Occipital lobe (tissue), 2 donors: ENCODE data around the gene NOS1. TPM values are rescaled to one million over a fixed set of nuclear protein-coding genes. Genes with fewer than 3 reads are reported as not detected.

ENCODE experiments used
- DNase-seq: peaks from one replicate; lab custom pipeline; 2025; lab: John Stamatoyannopoulos, UW
- total RNA-seq: library from RNA; depleted of rRNA; stranded (reverse); fragments of >200 nt; gene quantifications from one replicate; pipeline ENCODE4 v1.2.3, GENCODE V29; 2014

NOS1 gene
- total RNA-seq, 1 donor from 2014 or later = 1.2 TPM

DNA sequence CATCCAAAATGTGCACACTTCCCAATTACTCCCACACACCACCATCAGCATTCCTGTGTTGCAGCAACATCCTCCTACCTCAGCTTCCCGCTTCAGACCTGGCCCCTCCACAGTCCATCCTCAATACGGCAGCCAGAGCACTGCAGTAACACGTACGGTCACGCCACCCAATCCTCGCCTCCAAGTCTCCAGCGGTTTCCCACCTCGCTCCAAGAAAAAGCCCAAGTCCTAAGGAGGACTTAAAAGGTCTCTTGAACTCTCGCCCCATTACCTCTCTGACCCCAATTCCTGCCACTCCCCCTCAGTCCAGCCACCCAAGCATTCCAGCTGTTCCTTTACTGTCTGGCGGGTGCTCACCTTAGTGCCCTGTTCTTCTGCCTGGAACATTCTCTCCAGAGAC, 183.1 kb downstream of the NOS1 start:
- no peak for DNase-seq

DNA sequence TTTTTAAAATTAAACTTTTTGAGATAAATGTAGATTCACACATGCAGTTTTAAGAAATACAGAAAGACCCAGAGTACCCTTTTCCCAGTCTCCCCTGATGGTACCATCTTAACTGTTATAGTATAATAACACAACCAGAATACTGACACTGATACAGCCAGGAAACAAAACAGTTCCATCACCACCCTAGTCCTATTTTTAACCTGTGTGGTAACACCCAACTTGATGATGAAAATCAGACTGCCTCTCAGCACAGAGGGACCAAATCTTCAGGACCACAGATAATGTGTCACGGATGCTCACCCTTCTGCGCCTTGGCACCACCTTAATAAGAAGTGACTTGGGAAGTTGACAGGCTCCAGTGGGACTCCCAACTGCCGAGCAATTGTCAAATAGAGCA, 189.3 kb downstream of the NOS1 start:
- no peak for DNase-seq

DNA sequence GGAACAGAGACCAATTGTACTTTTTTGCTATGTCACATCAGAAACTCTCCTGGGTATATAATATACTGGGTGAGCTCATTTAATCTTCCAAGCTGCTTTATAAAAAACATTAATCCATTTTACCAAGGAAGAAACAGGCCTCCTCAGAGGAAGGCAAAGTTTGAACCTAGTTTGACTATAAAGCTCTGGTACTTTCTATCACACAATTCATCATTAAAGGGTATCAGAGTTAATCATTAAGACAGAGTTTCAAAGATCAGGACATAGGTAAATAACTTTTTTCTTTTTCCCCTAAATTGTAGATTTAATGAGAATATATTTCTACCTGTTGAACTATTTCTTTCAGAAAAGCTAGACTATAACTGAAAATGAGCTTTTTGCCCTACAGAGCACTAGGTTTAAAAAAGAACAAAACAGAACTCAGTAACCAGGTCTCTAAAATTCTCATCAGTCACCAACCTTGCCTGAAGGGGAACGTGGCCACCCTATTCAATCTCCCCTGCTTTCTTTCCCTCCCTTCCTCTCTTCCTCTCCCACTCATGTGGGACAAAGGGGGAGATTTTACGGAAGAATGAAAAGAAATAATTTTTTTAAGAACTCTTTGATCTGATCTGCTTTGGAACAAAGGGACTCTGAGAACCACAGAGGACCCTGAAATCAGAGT, 189.8 kb downstream of the NOS1 start:
- DNase-seq = no peak

DNA sequence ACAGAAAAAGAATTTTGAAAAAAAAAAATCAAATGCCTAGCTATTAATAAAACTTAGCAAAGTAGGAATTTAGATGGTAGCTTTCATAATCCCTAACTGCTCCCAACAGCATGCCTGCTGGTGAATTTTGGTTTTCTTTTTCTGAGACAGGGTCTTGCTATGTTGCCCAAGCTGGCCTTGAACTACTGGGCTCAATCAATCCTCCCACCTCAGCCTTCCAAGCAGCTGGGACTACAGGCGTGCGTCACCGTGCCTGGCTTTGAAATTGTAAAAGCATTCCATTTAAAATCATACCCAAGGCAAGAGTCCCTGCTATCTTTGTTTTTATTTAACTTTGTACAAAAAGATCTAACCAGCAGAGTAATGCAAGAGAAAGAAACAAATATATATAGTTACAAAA, 191.9 kb downstream of the NOS1 start:
- DNase-seq = no peak

DNA sequence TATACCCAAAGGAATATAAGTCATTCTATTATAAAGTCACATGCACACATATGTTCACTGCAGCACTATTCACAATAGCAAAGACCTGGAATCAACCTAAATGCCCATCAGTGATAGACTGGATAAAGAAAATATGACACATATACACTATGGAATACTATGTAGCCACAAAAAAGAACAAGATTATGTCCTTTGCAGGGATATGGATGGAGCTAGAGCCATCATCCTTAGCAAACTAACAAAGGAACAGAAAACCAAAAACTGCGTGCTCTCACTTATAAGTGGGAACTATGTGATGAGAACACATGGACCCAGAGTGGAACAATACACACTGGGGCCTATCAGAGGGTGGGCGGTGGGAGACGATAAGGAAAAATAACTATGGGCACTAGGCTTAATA, 192.4 kb downstream of the NOS1 start:
- no peak for DNase-seq

DNA sequence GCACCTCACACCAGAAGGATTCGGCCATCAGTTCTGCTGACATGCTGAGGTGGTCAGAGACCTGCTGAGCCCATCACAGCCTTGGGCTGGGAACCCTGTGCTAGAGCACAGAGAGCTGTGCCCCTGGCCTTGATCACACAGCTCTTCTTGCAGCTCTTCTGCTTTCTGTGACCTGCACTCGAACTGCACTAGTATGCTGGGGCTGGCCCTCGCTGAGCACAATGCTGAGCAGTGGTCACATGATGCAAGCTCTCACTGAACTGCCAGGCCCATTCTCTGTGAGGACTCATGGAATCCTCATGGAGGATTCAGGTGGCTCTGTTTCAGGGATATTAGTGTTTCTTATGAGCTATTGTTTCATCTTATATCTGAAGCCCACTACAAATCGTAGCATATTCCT, 193.7 kb downstream of the NOS1 start:
- no peak for DNase-seq

DNA sequence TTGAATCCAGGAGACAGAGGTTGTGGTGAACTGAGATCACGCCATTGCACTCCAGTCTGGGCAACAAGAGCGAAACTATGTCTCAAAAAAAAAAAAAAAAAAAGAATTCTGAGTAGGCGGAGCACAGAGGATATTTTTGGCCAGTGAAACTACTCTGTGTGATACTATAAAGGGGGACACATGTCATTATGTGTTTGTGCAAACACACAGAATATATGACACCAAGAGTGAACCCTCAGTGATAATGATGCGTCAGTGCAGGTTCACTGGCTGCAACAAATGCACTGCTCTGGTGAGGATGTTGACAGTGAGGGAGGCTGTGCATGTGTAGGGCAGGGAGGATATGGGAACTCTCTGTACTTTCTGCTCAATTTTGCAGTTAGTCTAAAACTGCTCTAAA, 195.3 kb downstream of the NOS1 start:
- no peak for DNase-seq

DNA sequence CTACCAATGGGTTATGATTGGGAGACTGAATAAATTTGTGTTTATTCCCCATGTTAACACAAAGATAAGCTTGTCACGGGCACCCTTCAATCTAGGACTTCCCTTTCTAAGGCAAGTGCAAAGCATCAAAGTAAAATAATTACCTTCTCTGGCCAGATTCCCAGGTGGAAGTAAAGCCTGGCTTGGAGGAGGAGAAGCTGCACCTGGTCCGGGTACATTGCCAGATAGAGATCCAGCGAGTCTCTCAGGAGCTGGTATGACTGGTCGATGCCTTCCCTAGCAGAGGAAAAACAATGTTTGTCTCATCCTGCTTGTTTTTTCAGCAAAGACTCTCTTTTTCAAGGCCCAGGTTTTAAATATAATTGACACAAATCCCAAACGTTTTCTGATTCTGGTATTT, 196.1 kb downstream of the NOS1 start:
- no peak for DNase-seq

DNA sequence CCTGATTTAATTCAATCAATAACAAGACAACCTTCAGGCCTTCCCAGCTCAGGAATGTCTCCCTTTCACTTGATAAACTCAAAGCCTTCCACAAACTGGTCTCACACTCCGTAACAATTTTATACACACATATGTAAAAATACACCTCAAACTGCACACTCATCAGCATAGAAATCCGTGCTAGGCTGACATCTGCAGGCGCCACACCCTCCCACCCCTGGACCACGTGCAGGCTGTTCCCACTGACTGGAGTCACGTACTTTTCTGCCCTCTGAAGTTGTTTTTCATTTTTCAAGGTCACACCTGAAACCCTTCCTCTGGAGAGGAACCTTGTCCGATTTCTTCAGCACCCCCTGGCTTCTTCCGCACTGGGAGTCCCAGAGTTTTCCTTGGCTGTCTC, 198.8 kb downstream of the NOS1 start:
- no peak for DNase-seq

DNA sequence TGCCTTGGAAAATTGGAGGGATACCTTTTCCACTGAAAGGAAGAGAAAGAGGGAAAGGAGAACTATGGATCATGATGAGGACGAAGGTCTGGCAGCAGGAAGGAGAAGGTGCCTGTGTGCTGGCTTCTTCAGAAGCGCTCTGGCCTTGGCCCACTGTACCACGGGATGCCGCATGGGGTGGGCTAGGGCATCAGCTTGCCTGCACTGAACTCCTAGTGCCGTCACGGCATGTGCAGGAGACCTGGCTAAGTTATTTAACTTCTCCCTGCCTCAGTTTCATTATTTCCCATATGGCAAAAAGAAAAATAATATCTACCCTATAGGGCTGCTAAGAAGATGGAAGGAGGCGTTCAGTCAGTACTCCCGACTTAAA, 199.3 kb downstream of the NOS1 start:
- no peak for DNase-seq

DNA sequence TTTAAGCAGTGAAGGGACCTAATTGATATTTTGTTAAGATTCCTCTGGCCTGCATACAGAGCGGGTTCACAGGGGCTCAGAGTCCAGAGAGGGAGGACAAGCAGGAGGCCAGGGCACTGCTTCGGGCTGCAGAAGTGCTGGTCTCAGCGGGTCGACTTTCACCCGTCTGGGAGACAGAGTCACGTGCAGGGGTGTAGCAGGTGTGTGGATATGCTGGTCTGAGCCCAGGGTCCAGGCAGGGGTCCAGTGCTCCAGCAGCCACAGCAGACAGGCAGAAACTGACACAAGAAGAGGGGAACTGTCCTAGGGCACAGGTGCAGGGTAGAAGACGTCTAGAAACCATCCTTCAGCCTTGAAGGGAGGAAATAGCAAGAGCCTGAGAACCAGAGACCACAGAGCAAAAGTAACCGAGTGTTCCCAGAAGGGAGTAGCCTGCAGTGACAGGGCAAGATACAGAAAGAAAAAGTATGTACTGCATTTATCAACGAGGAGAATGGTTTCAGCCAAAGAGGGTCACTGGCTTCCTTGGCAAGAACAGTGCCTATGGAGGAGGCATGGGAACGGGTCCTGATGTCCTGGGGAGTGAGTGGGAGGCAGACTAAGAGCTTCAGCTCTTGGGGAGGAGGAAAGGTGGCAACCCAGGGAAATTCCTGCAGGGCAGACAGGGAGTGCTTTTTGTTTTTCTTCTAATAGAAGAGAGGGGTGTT, 199.8 kb downstream of the NOS1 start:
- no peak for DNase-seq

DNA sequence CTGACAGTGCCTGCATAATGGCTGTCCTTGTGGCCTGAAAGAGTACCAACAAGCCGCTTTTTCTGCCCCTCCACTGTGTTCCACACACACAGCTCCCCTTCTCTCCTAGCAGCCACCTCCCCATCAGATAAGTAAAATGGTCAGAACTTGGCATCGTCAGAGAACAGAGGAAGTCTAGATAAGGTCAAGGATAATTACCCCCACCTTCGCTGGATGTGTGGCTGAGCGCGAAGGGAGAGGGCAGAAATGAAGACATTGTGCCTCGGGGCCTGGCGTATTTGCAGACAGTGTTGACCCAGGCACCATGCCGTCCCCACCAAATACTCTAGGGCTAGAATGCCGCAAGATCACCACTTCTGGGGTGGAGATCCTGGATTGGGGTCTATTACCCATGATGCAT, 201.8 kb downstream of the NOS1 start:
- no peak for DNase-seq

DNA sequence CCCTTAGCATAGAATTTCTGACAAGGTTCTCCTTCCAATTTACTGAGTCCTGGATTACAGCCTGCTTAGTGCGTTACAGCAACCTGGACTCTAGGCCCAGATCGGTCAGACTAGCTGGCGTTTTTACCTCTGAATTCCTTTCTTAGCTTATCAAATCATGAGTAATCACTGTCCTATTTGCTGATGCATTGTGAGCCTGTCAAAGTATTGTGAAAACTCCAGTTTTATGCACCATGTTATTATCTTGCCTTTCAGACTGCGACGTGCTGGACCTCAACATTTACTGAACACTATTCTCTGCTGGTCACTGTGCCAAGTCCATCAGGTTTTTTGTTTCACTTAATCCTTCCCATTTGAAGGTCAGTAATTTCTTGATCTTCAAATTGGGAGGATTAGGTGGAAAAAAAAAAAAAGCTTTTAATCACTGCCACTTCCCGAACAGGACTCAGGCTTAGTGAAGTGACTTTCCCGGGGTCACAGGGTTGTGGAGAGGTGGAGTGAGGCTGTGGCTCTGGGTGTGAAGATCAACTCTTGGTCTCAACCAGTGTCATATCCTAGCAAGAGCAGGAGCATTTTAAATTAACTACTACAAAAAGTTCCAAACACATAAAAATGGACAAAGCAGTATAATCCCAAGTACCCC, 202.4 kb downstream of the NOS1 start:
- DNase-seq = no peak

Other genes with a start within 250 kb of the NOS1 start
- gene FBXO21, start 171.2 kb downstream of the NOS1 start, total RNA-seq = 131 TPM